GM19397 (cell line): ENCODE measurements around the gene NIBAN1.

Experiments used
- ATAC-seq: cut with Tn5 transposase; IDR thresholded peaks from one replicate; pipeline ENCODE4 v1.9.1; 2021; ENCODE audit warnings: mild to moderate bottlenecking, moderate library complexity; ENCODE audit not compliant: unreplicated experiment

NIBAN1 gene

GRCh38 chr1:184947497-184948256, 26.6 kb downstream of the NIBAN1 start:
- ATAC-seq = no peak

- no peak for ATAC-seq
Observed at GRCh38 chr1:184945678-184946412, 28.5 kb downstream of the NIBAN1 start.

GRCh38 chr1:184945029-184945428, 29.3 kb downstream of the NIBAN1 start:
- ATAC-seq = no peak

DNA sequence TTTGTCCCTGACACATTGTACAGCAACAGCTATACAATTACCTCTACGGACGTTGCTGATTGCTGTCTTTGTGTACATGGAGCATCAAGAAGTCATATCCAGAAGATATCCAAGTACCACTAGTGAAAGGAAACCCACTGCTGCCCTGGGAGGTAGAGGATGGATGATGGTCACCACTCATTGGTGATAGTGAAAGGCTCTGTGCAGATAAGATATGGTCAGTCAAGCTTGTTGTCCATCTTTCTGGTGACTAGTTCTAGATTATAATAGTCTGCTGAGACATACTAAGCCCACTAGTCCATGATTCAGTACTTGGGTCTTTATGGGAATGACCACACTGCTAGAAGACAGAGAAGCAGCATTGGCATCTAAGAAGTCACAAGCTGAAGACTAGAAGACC, 30.3 kb downstream of the NIBAN1 start:
- ATAC-seq = no peak

DNA sequence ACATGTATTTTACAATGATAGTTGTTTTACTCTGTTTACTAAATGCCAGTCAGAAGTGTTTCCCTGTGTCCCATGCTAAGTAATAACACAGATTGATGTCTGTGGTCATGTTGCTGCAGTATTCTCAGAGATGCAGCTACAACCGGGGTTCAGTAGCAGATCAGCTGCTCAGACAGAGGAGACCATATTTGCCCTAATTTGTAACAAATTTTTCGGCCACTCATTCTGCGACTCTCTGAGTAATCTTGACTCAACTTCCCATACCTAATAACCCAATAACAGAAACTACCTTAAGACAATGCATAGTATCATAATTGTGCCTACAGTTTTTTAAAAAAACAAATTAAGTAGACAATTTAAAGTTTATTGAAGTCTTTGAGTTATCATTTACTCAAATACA, 32.6 kb downstream of the NIBAN1 start:
- ATAC-seq = no peak

DNA sequence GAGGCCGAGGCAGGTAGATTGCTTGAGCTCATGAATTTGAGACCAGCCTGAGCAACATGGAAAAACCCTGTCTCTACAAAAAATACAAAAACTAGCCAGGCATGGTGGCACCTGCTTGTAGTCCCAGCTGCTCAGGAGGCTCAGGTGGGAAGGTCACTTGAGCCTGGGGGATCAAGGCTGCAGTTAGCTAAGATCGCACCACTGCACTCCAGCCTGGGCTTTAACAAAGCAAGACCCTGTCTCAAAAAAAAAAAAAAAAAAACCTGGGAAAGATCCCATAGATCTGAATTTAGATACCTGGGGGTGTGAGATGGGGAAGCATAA, 32.9 kb downstream of the NIBAN1 start:
- ATAC-seq = no peak

DNA sequence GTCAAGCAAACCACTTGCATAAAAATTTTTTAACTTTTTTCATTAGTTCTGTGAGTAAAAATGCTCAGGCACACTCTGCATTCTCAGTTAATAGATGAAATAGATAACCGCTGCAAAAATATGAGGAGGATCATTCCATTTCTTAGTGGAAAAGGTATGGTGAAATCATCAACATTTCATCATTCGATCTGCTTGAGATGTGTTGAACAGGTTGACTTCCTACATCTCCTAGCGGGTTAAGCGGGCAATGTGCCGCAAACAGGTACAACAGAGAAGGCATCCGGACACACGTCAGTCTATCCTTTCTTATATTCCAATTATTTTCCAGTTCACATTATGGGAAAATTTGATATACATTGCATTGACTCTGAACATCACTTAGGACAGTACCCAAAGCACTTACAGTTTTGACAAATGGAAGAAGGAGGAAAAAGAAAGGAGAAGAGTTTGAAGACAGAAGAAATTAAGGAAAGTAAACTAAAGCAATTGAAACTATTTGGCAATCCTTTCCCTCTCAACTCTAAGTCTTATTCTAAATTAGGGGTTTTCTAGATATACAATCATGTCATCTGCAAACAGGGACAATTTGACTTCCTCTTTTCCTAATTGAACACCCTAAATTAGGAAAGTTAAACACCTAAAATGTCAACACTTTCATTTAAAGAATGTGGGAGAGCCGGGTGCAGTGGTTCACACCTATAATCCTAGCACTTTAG, 33.5 kb downstream of the NIBAN1 start:
- no peak for ATAC-seq

GRCh38 chr1:184940226-184940625, 34.1 kb downstream of the NIBAN1 start:
- no peak for ATAC-seq

- ATAC-seq = no peak
Observed at GRCh38 chr1:184937729-184938128, 36.6 kb downstream of the NIBAN1 start.

DNA sequence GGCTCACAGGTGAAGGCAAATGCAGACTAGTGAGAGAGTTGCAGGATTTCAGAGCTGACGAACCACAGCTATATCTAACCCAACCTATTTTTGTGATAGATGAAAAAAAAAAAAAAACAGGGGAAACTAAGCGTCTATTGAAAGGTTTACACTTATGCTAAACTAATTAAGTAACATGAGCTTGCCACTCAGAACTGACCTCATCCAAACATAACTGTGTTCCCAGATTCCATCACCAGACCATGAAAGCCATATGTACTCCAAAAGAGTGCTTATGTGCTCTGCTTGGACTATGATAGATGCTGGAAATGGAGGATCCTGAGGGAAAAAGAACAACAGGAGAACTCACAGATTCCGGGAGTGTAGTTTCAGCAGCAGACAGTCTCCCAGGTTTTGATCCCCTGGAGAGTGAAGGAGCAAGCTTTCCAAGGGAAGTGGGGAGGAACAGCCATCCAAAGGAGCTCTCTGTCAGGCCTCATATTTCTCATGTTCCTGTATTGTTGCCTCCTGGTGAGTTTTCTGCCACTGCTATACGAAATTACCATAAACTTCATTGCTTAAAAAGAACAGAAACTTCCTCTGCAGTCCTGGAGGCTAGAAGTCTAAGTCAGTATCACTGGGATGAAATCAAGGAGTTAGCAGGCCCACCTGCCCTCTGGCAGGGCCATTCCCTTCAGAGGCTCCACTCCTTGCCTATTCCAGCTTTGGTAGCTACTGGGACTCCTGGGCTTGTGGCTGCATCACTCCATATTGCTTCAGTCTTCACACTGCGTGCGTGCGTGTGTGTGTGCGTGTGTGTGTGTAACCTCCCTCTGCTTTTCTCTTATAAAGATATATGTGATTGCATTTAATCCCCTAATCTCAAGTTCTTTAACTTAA, 38.1 kb downstream of the NIBAN1 start:
- no peak for ATAC-seq

DNA sequence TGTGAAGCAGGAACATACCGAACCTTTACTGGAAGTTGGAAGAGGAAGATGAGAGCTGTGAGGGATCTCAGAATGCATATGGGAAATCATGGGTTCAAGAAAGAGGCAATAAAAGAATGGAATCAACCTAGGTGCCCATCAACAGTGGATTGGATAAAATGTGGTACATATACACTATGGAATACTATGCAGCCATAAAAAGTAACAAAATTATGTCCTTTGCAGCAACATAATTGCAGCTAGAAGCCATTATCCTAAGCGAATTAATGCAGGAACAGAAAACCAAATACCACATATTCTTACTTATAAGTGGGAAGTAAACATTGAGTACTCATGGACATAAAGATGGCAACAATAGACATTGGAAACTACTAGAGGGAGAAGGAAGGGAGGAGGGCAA, 40.4 kb downstream of the NIBAN1 start:
- no peak for ATAC-seq

DNA sequence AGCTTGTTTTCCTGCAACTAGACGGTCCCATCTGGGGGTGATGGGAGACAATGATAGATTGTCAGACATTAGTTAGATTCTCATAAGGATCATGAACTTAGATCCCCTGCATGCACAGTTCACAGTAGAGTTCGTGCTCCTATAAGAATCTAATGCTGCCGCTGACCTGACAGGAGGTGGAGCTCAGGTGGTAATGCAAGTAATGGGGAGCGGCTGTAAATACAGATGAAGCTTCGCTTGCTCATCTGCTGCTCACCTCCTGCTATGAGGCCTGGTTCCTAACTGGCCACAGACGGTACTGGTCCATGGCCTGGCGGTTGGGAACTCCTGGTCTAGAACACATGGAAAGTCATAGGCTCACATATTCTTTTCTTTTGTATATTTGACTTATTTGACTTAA, 42.0 kb downstream of the NIBAN1 start:
- ATAC-seq = no peak

DNA sequence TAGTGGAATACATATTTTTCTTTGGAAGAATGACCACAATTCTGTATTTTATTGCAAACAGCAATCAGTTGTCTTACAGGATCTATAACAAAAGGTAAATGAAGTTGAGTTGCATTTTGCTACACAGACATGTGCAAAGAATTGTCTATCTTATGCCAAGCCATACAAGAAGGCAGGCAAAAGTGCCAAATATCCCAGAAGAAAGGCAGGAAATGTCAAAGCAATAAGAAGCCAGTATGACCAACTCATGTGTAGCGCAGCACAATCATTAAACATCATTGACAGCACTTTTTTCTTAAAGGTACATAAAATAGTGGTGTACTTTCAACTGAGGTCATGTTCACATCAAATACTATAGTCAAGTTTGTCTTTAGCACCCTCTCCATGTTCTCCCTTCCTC, 42.7 kb downstream of the NIBAN1 start:
- ATAC-seq = no peak

DNA sequence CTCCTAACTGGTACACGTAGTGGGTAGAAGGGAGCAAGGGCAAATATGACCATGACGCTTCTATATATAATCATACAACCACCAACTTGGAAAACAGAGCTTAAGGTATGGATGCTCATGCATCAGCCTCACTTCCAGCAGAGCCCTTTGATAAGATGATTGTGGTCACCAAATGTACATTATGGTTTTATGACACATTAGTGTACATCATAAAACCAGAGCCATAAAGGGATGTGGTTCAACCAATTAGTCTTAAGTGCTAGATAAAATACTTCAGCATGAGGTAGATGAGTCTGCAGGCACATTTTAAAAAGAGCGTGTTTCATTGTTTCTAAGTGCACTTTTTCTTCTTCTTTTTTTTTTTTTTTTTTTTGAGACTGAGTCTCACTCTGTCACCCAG, 43.7 kb downstream of the NIBAN1 start:
- no peak for ATAC-seq

GRCh38 chr1:184930232-184930631, 44.1 kb downstream of the NIBAN1 start:
- no peak for ATAC-seq

DNA sequence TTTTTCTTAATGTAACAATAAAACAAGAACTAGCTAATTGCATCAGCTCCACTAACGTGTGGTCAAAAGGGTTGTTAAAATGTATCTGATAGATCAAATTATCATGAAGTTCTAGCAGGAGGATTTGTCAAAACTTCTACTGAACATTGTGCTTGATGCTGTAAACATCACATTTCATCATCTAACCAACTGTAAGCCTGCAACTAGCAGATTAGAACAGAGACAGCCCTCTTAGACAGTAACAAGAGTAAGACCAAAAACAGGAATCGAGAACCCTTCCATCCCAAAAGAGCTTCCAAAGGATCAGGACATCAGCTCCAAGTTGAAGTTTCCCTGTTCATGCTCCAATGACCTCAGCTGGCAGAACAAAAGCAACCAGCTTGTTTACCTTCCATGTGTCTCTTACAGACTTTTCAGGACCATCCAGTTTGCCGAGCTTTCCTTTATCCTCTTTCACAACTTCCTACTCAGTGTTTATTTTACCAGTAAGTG, 44.6 kb downstream of the NIBAN1 start:
- ATAC-seq = no peak

DNA sequence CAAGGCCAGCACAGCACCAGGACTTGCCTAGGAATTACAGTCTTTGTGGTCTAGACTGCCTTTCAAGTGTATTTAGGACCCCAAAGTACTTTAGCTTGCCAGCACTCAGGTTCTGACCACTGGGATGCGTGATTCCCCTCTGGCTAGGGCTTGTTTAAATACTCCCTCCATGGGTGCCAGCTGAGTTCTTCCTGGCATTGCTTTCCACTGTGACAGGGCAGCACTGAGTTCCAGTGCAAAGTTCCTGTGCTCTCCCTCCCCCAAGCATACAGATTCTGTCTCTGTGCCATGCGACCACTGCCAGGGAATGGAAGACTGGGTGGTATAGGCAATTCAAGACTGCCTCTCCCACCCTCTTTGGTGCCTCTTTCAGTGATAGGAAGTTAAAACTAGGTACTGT, 45.9 kb downstream of the NIBAN1 start:
- ATAC-seq = no peak
